Progenitor cell of endocrine pancreas (in vitro differentiated cells): ENCODE data around the gene SNX30. TPM values are rescaled to one million over a fixed set of nuclear protein-coding genes. Genes with fewer than 3 reads are reported as not detected.

Source experiments
- DNase-seq: peaks from one replicate; pipeline ENCODE4 v3.0.0; 2021; ENCODE audit warnings: low spot score; ENCODE audit not compliant: unreplicated experiment
- H3K27ac Mint-ChIP-seq: 2 replicates; pipeline ENCODE4 v1.8.0; 2021; ENCODE audit warnings: mild to moderate bottlenecking, moderate library complexity, mixed read lengths
- H3K27me3 Mint-ChIP-seq: 2 replicates; pipeline ENCODE4 v1.8.0; 2021; ENCODE audit warnings: mixed read lengths
- H3K36me3 Mint-ChIP-seq: 2 replicates; pipeline ENCODE4 v1.8.0; 2022; ENCODE audit warnings: mixed read lengths; ENCODE audit not compliant: insufficient read depth
- H3K4me1 Mint-ChIP-seq: 2 replicates; pipeline ENCODE4 v1.8.0; 2021; ENCODE audit warnings: low read depth, mixed read lengths
- H3K4me3 Mint-ChIP-seq: 2 replicates; pipeline ENCODE4 v1.8.0; 2021; ENCODE audit warnings: low read depth, mild to moderate bottlenecking, moderate library complexity, mixed read lengths
- H3K9me3 Mint-ChIP-seq: 2 replicates; pipeline ENCODE4 v1.8.0; 2021; ENCODE audit warnings: low read depth, mixed read lengths
- CTCF ChIP-seq: fragments of 200-600 bp; sonication (generic); IDR thresholded peaks from one replicate; pipeline ENCODE4 v1.5.0; 2021; ENCODE audit warnings: antibody characterized with exemption, mild to moderate bottlenecking; ENCODE audit not compliant: unreplicated experiment
- total RNA-seq: library from RNA; stranded (reverse); gene quantifications from 2 replicates; pipeline ENCODE4 v1.2.1, GENCODE V29; 2021

The SNX30 gene
- total RNA-seq, 1 donor from 2014 or later = 13.4 TPM

- H3K36me3 Mint-ChIP-seq = peaks cover 6% of the 10 kb centered on the region
- TF ChIP-seq CTCF = no peak
- H3K27ac Mint-ChIP-seq = no peak overlapping the region
- DNase-seq = no peak
- H3K4me1 Mint-ChIP-seq = peaks cover under 1% of the 10 kb centered on the region
- H3K4me3 Mint-ChIP-seq = no peak overlapping the region
- peaks cover 8% of the 10 kb centered on the region for H3K27me3 Mint-ChIP-seq
- no peaks in the 10 kb centered on the region for H3K9me3 Mint-ChIP-seq
Observed at GRCh38 chr9:112850840-112851239, 100.3 kb downstream of the SNX30 start.

- Mint-ChIP-seq H3K27me3 (peaks cover 8% of the 10 kb centered on the region), H3K27ac (no peak overlapping the region), H3K36me3 (peaks cover 6% of the 10 kb centered on the region), H3K4me3 (no peak overlapping the region), H3K4me1 (peaks cover 17% of the 10 kb centered on the region), H3K9me3 (no peaks in the 10 kb centered on the region)
- no peak for DNase-seq
- TF ChIP-seq CTCF = no peak
Observed at GRCh38 chr9:112852741-112853504, 102.4 kb downstream of the SNX30 start.

- peaks cover 8% of the 10 kb centered on the region for H3K27me3 Mint-ChIP-seq
Observed at GRCh38 chr9:112853882-112854585, 103.5 kb downstream of the SNX30 start.

GRCh38 chr9:112854657-112855056 lies 104.1 kb downstream of the SNX30 start:
- Mint-ChIP-seq H3K4me1 (peaks cover 19% of the 10 kb centered on the region), H3K27ac (no peak overlapping the region), H3K9me3 (no peaks in the 10 kb centered on the region), H3K27me3 (peaks cover 8% of the 10 kb centered on the region), H3K36me3 (peaks cover 6% of the 10 kb centered on the region), H3K4me3 (no peak overlapping the region)
- no peak for TF ChIP-seq CTCF
- no peak for DNase-seq

More at GRCh38 chr9:112853882-112854585, 103.5 kb downstream of the SNX30 start:
- peaks cover 6% of the 10 kb centered on the region for H3K36me3 Mint-ChIP-seq
- DNase-seq = no peak
- no peak for TF ChIP-seq CTCF
- peaks cover 19% of the 10 kb centered on the region for H3K4me1 Mint-ChIP-seq
- H3K27ac Mint-ChIP-seq = no peak overlapping the region
- no peaks in the 10 kb centered on the region for H3K9me3 Mint-ChIP-seq
- H3K4me3 Mint-ChIP-seq = no peak overlapping the region

- TF ChIP-seq CTCF = no peak
- Mint-ChIP-seq H3K4me1 (peaks cover 23% of the 10 kb centered on the region), H3K36me3 (peaks cover 5% of the 10 kb centered on the region), H3K27ac (no peak overlapping the region), H3K9me3 (no peaks in the 10 kb centered on the region), H3K4me3 (no peak overlapping the region), H3K27me3 (peaks cover 8% of the 10 kb centered on the region)
- DNase-seq = no peak
Observed at GRCh38 chr9:112856200-112856599, 105.6 kb downstream of the SNX30 start.
